ENCODE results near the gene SUGCT.
"Not testable (repeated sequence)": the region's sequence is repeated elsewhere in the genome, so short reads cannot be mapped to it uniquely, and the experiment has no call there.

The SUGCT gene

GRCh38 chr7:40405991-40406390 is 271.2 kb downstream of the SUGCT start:
- no peak for DNase-seq (ENCODE audit: low spot score)

GRCh38 chr7:40412323-40412722 is 277.5 kb downstream of the SUGCT start:
- DNase-seq (ENCODE audit: low spot score), result no peak

GRCh38 chr7:40414704-40415103 is 279.9 kb downstream of the SUGCT start:
- DNase-seq (ENCODE audit: low spot score), result not testable (repeated sequence)

DNA sequence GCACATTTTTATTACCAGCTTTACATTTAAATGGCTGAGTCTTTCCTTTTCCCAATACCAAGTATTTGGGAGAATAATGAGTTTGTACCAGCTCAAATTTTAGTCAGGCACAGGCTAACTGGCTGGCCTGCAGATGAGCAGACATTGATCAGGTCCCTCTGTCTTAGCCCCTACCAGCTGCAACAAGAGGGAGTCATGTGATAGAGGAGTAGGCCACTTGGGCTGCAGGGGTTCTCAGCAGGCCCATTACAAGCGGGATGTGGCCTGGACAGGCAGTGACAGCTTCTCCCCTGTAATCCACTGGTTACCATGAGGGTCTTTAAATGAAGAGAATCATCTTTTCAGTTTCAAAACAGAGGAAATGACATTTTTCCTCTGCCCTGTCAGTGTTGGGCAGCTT is 283.6 kb downstream of the SUGCT start:
- no peak for DNase-seq (ENCODE audit: low spot score)

- no peak for DNase-seq (ENCODE audit: low spot score)
Observed at GRCh38 chr7:40418983-40419382, 284.2 kb downstream of the SUGCT start.

DNA sequence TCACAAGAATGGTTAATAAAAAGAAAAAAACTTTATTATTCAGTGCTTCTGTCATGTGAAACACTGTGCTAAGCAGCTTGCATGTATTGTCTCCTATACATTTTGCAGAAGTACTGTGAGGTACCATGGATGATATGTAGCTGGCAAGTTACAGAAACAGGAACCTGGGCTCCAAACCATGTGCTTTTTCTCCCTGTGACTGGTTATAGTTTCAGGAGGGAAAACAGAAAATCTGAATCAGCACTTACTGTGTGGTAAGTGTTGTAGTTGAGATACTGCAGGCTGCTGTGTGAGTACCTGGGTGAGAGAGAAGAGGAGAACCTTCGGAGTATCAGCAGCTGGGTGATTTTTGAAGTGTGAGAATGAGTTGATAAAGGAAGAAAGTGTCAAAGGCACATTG is 285.0 kb downstream of the SUGCT start:
- no peak for DNase-seq (ENCODE audit: low spot score)

GRCh38 chr7:40421433-40421832 is 286.6 kb downstream of the SUGCT start:
- DNase-seq (ENCODE audit: low spot score), result no peak

DNA sequence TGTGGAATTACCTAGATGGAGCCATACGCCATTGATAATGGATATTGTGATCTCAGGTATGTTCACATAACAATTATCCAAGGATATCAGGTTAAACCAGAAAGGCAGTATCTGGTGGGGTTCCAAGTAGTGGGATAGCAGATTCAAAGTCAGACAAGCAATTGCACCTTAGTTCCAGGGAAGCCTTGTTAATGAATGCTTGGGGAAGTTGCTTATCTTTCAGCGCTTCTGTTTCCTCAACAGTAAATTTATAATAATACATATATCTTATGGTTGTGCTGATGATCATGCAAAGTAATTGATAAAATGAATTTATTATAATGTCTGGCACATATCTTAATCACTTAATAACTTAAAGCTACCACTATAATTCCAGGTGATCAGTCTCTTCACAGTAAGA is 290.9 kb downstream of the SUGCT start:
- DNase-seq (ENCODE audit: low spot score), result no peak

DNA sequence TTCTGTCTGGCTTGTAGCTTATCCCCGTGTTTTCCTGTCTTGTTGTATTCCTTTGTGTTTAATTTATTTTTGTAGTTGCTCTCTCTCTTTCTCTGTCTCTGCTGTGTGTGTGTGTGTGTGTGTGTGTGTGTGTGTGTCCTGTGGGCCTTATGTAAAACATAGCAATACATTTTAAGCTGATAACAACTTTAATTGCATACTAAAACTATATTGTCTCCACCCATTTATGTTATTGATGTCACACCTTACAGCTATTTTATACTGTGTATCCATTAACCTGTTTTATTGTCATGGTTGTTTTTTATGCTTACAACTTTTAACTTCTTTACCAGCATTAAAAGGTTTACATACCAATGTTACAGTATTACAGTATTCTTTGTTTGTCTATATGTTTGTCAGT is 293.6 kb downstream of the SUGCT start:
- DNase-seq (ENCODE audit: low spot score), result no peak

- DNase-seq (ENCODE audit: low spot score), result no peak
Observed at GRCh38 chr7:40429826-40430225, 295.0 kb downstream of the SUGCT start.

- no peak for DNase-seq (ENCODE audit: low spot score)
Observed at GRCh38 chr7:40432046-40432445, 297.2 kb downstream of the SUGCT start.

DNA sequence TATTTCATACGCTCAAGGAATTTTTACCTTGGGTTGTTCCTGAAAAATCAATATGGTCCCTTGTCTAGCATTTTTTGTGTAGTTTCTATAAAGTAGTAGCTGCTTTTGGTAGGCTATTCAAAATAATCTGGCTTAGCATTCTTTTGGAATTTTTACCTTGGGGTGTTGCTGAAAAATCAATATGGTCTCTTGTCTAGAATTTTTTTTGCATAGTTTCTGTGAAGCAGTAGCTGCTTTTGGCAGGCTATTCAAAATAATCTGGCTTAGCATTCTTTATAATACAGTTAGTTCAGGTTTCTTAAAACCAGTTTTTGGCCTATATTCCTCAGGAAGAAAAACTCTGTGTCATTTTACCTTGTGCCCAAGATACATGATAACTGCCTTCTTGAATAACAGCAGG is 301.9 kb downstream of the SUGCT start:
- no peak for DNase-seq (ENCODE audit: low spot score)

- DNase-seq (ENCODE audit: low spot score), result no peak
Observed at GRCh38 chr7:40437498-40437897, 302.7 kb downstream of the SUGCT start.

- no peak for DNase-seq (ENCODE audit: low spot score)
Observed at GRCh38 chr7:40437936-40438634, 303.3 kb downstream of the SUGCT start.

GRCh38 chr7:40439686-40440085 is 304.9 kb downstream of the SUGCT start:
- DNase-seq (ENCODE audit: low spot score), result no peak

DNA sequence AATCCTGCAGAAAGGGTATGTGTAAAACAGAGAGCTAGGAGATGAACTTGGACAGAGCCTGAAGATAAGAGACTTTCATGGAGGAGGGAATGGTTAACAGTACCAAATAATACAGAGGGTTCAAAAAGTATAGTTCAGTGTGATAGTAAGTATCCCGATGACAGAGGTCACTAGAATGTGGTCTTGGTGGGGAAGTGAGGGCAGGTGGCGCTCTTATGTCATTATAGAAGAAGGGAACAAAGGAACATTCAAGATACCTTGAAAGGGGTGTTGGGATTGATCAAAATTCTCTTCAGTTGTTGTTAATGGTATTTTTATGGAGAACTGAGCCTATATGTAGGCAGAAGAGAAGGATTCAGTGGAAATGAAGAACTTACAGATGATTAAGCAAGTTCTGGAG is 312.5 kb downstream of the SUGCT start:
- no peak for DNase-seq (ENCODE audit: low spot score)

- no peak for DNase-seq (ENCODE audit: low spot score)
Observed at GRCh38 chr7:40455485-40455884, 320.7 kb downstream of the SUGCT start.

DNA sequence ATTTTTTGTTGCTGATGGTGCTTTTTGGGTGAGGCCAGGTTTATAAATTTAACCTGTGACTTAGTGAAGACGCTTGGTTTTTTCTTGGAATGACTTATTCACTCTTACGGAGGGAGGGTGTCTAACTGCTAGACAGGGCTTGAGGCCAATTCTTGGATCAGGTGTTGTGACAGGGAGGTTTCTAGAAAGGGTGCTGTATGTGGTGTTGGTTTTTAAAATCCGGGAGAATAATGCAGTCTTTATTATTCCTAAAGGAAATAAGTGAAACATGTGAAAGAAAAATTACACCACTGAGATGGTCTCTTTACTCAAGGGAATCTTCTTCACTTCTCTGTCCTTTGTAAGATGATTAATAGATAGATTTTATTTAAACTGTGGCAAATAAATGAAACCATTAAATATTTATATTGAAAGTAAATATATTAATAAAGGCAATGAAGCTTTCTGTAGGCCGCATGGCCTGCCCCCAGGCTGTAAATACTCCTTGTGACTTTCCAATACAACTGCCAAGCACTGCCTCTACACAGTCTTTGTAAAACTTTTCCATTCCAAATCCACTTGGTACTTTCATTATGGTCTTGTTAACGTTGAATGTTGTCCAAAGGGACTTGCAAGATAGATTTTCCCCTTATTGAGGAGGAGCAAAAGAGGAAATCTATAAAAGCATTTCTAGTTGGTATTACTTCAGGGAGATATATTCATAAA is 323.1 kb downstream of the SUGCT start:
- DNase-seq (ENCODE audit: low spot score), result no peak

DNA sequence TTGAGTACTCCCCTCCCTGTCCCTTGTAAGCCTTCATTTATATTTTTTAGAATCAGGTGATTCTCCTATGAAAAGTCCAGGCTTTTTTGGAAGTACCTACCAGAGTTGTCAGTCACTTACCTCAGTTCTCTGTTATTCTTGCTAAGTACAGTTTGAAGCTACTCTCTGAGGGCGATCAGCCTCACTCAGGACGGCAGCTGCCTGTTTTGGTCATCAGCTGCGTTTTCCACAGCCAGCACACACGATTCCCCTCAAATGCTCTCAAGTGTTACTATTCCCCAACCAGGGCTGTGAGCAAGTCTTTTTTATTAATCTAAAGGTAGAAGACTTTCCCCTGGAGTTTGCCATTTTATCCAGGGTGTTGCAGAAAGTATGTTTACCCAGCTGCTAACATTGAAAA is 328.6 kb downstream of the SUGCT start:
- DNase-seq (ENCODE audit: low spot score), result no peak

GRCh38 chr7:40468891-40469864 is 334.4 kb downstream of the SUGCT start:
- DNase-seq (ENCODE audit: low spot score), result no peak

GRCh38 chr7:40470091-40470592 is 335.3 kb downstream of the SUGCT start:
- no peak for DNase-seq (ENCODE audit: low spot score)

DNA sequence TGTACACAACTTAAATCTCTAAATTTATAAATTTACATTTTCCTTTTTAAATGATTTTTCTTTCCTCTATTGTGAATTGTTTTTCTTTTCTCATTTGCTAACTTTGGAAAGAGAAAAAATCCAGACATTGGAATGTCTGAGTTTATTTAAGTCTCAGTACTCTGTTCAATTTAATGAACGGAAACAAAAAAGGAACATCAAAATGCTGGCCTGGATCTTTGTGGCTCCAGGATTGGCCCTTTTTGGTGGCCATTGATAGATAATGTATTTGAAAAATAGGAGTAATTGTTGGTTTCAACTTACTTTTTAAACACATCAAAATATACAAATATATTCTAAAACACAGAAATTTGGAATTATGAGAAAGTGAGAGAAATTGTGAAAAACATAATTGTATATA is 336.0 kb downstream of the SUGCT start:
- no peak for DNase-seq (ENCODE audit: low spot score)

GRCh38 chr7:40471891-40472290 is 337.1 kb downstream of the SUGCT start:
- no peak for DNase-seq (ENCODE audit: low spot score)

Measured in hematopoietic multipotent progenitor cell treated with erythropoietin and hydrocortisone succinate and interleukin-3 and kit ligand, for 17 days (in vitro differentiated cells).